ENCODE results near the gene KRCC1.
"Not testable (repeated sequence)": the region's sequence is repeated elsewhere in the genome, so short reads cannot be mapped to it uniquely, and the experiment has no call there.

- TF ChIP-seq CTCF (conservative IDR thresholded peaks at IDR 0.05); ZFX (IDR thresholded peaks at IDR 0.05): not testable (repeated sequence)
These were observed 69.7 kb downstream of the KRCC1 start for GRCh38 chr2:87985902-87986301.
